Tibial artery (tissue), 4 donors: Measurements from ENCODE around the gene CAMTA1.

Experiments used
- DNase-seq, 2 donors: peaks; one replicate each; pipeline ENCODE4 v3.0.0-alpha.2; 2019
- H3K27ac ChIP-seq, 2 donors: fragments of 200-600 bp; sonication (generic) in 1 of 2; 1 replicate in 1 of 2; 2 replicates in 1 of 2; pipeline ENCODE4 v1.5.1; 2018 to 2019; ENCODE audit warnings: mild to moderate bottlenecking in 1 of 2
- H3K27me3 ChIP-seq, 2 donors: fragments of 200-600 bp; sonication (generic) in 1 of 2; one replicate each; pipeline versions ENCODE4 v1.5.1 to v1.6.0; 2016 to 2019
- H3K36me3 ChIP-seq, 3 donors: fragments of 200-600 bp; sonication (generic) in 2 of 3; one replicate each; pipeline ENCODE4 v1.5.1; 2016 to 2019; ENCODE audit warnings: mild to moderate bottlenecking in 2 of 3
- H3K4me1 ChIP-seq, 4 donors: fragments of 200-600 bp; sonication (generic) in 2 of 4; 1 replicate in 3 of 4; 2 replicates in 1 of 4; pipeline ENCODE4 v1.5.1; 2016 to 2019
- H3K4me3 ChIP-seq, 2 donors: fragments of 200-600 bp; sonication (generic) in 1 of 2; 1 replicate in 1 of 2; 2 replicates in 1 of 2; pipeline ENCODE4 v1.5.1; 2018 to 2019; ENCODE audit warnings: mild to moderate bottlenecking in 2 of 2
- H3K9me3 ChIP-seq, 3 donors: fragments of 200-600 bp; sonication (generic) in 1 of 3; one replicate each; pipeline ENCODE4 v1.5.1; 2016 to 2019
- intact Hi-C: fragments of 100-400 bp; cut with DNase I; formaldehyde crosslinking; loops from one replicate; pipeline ENCODE4 v1.15.0; 2023; ENCODE audit warnings: low total_unique reads
- TF ChIP-seq, protein P1 (sequence below), 2 experiments: fragments of 200-600 bp in 1 of 2; fragments of 450-650 bp in 1 of 2; IDR thresholded peaks; one replicate each; pipeline ENCODE4 v1.5.1; 2017 to 2019; ENCODE audit warnings: antibody characterized with exemption in 2 of 2, mild to moderate bottlenecking in 1 of 2, moderate library complexity in 1 of 2

CAMTA1 gene

DNA sequence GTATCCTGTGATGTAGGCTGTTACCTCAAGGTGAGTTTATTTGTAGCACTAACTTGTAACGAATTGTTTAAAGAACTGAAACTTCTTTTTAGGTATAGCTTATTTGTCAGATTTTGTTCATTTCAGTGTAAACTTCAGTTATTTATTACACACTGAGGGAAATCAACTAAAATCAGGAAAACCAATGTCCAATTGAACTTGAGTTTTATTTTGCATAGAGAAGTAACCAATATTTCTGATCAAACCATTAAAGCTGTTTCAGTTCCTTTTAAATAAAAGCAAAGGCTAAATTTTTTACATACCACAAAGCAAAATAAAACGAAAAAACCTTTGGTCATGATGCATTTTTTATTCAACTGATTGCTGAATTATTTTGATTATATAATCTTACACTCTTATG lies 103.6 kb downstream of the CAMTA1 start:
- Histone ChIP-seq H3K9me3 (no peaks in the 10 kb centered on the region), H3K36me3 (no peaks in the 10 kb centered on the region), H3K4me3 (no peak overlapping the region), H3K27me3 (no peaks in the 10 kb centered on the region), H3K27ac (no peak overlapping the region), H3K4me1 (peaks cover 0 to 11% (median 0%) of the 10 kb centered on the region in 4 donors)
- DNase-seq: no peak
- TF ChIP-seq, protein P1, sequence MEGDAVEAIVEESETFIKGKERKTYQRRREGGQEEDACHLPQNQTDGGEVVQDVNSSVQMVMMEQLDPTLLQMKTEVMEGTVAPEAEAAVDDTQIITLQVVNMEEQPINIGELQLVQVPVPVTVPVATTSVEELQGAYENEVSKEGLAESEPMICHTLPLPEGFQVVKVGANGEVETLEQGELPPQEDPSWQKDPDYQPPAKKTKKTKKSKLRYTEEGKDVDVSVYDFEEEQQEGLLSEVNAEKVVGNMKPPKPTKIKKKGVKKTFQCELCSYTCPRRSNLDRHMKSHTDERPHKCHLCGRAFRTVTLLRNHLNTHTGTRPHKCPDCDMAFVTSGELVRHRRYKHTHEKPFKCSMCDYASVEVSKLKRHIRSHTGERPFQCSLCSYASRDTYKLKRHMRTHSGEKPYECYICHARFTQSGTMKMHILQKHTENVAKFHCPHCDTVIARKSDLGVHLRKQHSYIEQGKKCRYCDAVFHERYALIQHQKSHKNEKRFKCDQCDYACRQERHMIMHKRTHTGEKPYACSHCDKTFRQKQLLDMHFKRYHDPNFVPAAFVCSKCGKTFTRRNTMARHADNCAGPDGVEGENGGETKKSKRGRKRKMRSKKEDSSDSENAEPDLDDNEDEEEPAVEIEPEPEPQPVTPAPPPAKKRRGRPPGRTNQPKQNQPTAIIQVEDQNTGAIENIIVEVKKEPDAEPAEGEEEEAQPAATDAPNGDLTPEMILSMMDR (IDR thresholded peaks at IDR 0.05): no peak
- intact Hi-C loops: loop anchor here (5.0 to 10.0 kb wide), 2 partner anchors 97 to 164 kb away; no protein-coding TSS in a partner anchor

DNA sequence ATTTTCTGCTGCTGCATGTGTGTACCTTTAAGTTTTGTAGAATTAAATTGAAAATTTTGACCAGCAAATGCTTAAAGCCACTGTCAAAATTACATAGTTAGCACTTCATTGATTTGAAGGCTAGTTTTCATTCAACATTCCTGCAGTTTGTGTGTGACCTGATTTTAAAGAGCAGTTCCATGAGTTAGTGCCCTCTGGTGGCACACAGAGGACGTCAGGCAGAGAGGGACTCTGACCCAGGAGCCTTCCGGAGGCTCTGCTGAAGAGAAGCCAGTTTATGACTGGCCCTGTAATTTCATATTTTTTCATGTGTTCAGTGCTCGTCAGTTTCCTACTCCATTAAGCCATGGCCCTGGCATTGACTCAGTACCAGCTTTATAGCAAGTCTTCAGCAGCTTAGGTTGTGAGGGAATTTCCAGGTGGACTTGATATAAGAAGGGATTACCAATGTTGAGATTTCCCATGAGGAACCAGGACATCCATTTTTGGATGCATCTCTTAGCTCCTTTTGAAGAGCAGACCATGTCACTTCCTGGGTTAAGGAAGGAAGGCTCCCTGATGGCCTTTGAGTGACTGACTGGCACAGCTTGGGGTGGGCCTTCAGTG lies 104.7 kb downstream of the CAMTA1 start:
- H3K27ac ChIP-seq: no peak overlapping the region
- no peaks in the 10 kb centered on the region for H3K9me3 ChIP-seq
- H3K36me3 ChIP-seq: no peaks in the 10 kb centered on the region
- no peak overlapping the region for H3K4me3 ChIP-seq
- TF ChIP-seq, protein P1 (IDR thresholded peaks at IDR 0.05): peak; percentile 76 to 80
- peak in 1 of 2 donors; percentile 48 for DNase-seq
- peaks cover 0 to 11% (median 0%) of the 10 kb centered on the region in 4 donors for H3K4me1 ChIP-seq
- no peaks in the 10 kb centered on the region for H3K27me3 ChIP-seq
- intact Hi-C loops: loop anchor here (5.0 to 10.0 kb wide), 2 partner anchors 98 to 165 kb away; no protein-coding TSS in a partner anchor

DNA sequence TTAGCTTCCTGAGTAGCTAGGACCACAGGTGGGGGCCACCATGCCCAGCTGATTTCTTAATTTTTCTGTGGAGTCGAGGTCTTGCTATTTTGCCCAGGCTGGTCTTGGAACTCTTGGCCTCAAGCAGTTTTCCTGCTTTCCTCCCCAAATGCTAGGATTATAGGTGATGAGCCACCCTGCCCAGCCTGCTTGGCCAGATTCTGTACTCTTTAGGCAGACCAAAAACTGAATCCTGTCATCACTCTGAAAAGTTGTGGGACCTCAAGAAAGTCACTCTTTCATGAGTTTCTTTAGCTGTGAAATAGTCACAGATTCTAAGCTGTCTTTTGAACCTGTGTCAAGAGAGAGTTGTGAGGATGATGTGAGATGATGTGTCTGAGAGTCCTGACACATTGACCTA lies 105.4 kb downstream of the CAMTA1 start:
- DNase-seq: no peak
- TF ChIP-seq, protein P1 (IDR thresholded peaks at IDR 0.05): no peak
- peaks cover 0 to 11% (median 0%) of the 10 kb centered on the region in 4 donors for H3K4me1 ChIP-seq
- no peaks in the 10 kb centered on the region for H3K36me3 ChIP-seq
- intact Hi-C loops: no loop called here
- no peaks in the 10 kb centered on the region for H3K9me3 ChIP-seq
- no peak overlapping the region for H3K4me3 ChIP-seq
- H3K27me3 ChIP-seq: no peaks in the 10 kb centered on the region
- no peak overlapping the region for H3K27ac ChIP-seq

DNA sequence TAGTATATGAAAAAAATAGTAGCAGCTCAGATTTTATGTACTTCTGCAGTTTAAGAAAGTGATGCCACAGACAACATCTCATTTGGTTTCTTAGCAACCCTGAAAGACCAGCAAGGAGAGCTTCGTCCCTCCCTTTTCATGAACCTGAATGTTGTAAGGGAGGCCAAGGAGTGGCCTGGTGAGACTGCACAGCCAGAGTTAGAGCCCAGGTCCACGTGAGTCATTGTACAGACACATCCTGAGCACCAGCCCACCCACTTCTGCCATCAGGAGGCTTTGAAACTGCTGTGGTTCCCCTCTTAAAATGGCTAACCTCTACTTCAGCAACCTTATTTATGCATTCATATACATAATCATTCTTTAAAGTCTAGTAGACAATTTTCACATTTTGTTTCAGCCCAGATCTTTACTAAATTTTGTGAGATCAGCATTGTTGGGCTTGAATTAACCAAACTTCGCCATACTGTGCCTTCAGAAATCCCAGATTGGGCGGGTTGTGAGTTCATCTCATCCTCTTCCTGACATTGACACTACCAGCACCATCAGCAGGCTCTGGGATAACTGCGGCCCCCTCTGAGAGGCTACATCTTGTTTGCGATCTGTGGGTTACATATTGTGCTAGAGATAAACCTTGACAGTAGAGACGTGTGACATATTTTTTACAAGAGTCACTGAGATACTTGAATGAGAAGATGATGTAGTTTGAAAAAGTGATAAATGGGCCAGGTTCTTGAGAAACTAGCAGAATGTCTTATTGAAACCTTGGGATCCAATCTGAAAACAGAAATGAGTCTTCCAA lies 106.7 kb downstream of the CAMTA1 start:
- Histone ChIP-seq H3K36me3 (no peaks in the 10 kb centered on the region), H3K9me3 (no peaks in the 10 kb centered on the region), H3K4me3 (no peak overlapping the region), H3K4me1 (peaks cover 0 to 11% (median 0%) of the 10 kb centered on the region in 4 donors), H3K27me3 (no peaks in the 10 kb centered on the region), H3K27ac (no peak overlapping the region)
- DNase-seq: no peak
- intact Hi-C loops: no loop called here
- TF ChIP-seq, protein P1 (IDR thresholded peaks at IDR 0.05): no peak

DNA sequence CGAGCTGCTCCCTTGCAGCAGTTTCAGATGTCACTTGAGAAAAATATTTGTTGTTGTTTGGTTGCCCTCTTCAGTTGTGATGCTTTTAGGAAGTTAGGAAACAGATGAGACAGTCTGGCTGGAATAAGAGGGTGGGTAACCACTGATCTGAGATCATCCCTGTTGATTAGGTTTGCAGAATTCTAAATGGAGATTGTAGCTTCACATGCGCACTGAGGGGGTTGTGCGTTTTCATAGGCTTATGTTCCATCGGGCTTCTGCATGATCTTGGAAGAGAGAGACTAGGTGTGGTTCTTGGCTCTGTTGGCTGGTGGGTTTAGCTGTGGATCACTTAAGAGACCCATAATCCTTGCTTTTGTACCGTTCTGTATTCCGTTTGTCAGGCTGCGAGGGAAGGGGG lies 108.1 kb downstream of the CAMTA1 start:
- DNase-seq: no peak
- Histone ChIP-seq H3K27ac (no peak overlapping the region), H3K27me3 (no peaks in the 10 kb centered on the region), H3K4me1 (peaks cover 0 to 11% (median 0%) of the 10 kb centered on the region in 4 donors), H3K4me3 (no peak overlapping the region), H3K36me3 (no peaks in the 10 kb centered on the region), H3K9me3 (no peaks in the 10 kb centered on the region)
- intact Hi-C loops: no loop called here
- TF ChIP-seq, protein P1 (IDR thresholded peaks at IDR 0.05): no peak
